Liver (tissue), 3 donors: ENCODE measurements around the gene ABHD16B.

Source experiments
- ATF3 ChIP-seq: IDR thresholded peaks from 2 replicates; pipeline ENCODE4 v1.6.1; 2016; ENCODE audit warnings: antibody characterized with exemption
- EGR1 ChIP-seq, 2 donors: IDR thresholded peaks; 2 replicates each; pipeline ENCODE4 v1.6.1; 2016 to 2018; ENCODE audit warnings: antibody characterized with exemption in 2 of 2, low read depth in 2 of 2
- NR2F2 ChIP-seq: IDR thresholded peaks from 2 replicates; pipeline ENCODE4 v1.6.1; 2016; ENCODE audit warnings: antibody characterized with exemption
- RAD21 ChIP-seq, 2 donors: IDR thresholded peaks; 2 replicates each; pipeline ENCODE4 v1.6.1; 2016; ENCODE audit warnings: antibody characterized with exemption in 2 of 2, mild to moderate bottlenecking in 2 of 2
- REST ChIP-seq: IDR thresholded peaks from 2 replicates; pipeline ENCODE4 v1.6.1; 2016; ENCODE audit warnings: antibody characterized with exemption, mild to moderate bottlenecking
- RXRA ChIP-seq, 2 donors: IDR thresholded peaks; 2 replicates each; pipeline ENCODE4 v1.6.1; 2017 to 2018; ENCODE audit warnings: antibody characterized with exemption in 2 of 2, mild to moderate bottlenecking in 1 of 2
- SP1 ChIP-seq: IDR thresholded peaks from 2 replicates; pipeline ENCODE4 v1.6.1; 2018; ENCODE audit warnings: antibody characterized with exemption, mild to moderate bottlenecking
- TAF1 ChIP-seq: conservative IDR thresholded peaks from 2 replicates; pipeline ENCODE4 v1.6.1; 2016; ENCODE audit warnings: antibody characterized with exemption, mild to moderate bottlenecking
- YY1 ChIP-seq: IDR thresholded peaks from 2 replicates; pipeline ENCODE4 v1.6.1; 2016; ENCODE audit warnings: antibody characterized with exemption, mild to moderate bottlenecking
- TF ChIP-seq, protein P1 (sequence below): IDR thresholded peaks from 2 replicates; pipeline ENCODE4 v1.6.1; 2016; ENCODE audit warnings: antibody characterized with exemption
- TF ChIP-seq, protein P2 (sequence below): fragments of 150-350 bp; IDR thresholded peaks from 2 replicates; pipeline ENCODE4 v1.5.1; 2017; ENCODE audit warnings: improper control_type of control experiment, low read depth, low read length; ENCODE audit not compliant: missing input control
- TF ChIP-seq, protein P3 (sequence below): IDR thresholded peaks from 2 replicates; pipeline ENCODE4 v1.6.1; 2016; ENCODE audit warnings: antibody characterized with exemption
- donor health status: healthy.
- donor health status: healthy.

DNA sequence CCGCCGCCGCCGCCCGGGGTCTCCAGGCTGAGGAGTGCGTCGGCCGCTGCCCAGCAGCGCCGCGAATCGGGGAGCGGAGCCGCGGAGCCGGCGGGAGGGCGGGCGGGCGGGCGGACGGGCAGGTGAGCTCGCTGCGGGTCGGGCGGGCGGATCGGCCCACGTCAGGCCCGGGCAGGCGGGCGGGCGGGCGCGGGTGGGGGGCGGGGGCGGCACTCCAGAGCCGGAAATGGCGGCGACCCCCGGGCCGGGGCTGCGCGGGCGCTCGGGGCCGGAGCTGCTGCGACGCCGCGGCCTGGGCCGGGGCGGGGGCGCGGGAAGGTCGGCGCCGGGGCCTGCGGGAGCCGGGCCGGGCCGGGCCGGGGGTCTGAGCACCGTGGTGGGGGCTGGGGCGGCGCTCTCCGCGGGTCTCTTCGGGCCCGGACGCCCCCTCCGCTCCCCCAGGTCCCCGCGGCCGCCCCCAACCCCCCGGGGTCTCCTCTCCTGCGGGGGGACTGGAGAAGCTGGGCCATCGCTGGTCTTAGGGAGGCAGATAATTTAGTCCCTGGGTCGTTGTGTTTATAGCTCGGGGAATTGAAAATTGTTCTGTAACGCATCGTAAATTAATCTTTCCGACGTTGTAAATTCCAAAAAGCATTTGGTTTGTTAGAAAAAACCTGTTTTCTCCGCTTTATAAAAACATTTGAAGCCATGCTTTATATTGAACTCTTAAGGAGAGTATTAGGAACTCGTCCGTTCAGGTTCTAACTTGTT, 34.1 kb downstream of the ABHD16B start:
- TF ChIP-seq, protein P1, sequence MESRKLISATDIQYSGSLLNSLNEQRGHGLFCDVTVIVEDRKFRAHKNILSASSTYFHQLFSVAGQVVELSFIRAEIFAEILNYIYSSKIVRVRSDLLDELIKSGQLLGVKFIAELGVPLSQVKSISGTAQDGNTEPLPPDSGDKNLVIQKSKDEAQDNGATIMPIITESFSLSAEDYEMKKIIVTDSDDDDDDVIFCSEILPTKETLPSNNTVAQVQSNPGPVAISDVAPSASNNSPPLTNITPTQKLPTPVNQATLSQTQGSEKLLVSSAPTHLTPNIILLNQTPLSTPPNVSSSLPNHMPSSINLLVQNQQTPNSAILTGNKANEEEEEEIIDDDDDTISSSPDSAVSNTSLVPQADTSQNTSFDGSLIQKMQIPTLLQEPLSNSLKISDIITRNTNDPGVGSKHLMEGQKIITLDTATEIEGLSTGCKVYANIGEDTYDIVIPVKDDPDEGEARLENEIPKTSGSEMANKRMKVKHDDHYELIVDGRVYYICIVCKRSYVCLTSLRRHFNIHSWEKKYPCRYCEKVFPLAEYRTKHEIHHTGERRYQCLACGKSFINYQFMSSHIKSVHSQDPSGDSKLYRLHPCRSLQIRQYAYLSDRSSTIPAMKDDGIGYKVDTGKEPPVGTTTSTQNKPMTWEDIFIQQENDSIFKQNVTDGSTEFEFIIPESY = no peak
- TF ChIP-seq, protein P2, sequence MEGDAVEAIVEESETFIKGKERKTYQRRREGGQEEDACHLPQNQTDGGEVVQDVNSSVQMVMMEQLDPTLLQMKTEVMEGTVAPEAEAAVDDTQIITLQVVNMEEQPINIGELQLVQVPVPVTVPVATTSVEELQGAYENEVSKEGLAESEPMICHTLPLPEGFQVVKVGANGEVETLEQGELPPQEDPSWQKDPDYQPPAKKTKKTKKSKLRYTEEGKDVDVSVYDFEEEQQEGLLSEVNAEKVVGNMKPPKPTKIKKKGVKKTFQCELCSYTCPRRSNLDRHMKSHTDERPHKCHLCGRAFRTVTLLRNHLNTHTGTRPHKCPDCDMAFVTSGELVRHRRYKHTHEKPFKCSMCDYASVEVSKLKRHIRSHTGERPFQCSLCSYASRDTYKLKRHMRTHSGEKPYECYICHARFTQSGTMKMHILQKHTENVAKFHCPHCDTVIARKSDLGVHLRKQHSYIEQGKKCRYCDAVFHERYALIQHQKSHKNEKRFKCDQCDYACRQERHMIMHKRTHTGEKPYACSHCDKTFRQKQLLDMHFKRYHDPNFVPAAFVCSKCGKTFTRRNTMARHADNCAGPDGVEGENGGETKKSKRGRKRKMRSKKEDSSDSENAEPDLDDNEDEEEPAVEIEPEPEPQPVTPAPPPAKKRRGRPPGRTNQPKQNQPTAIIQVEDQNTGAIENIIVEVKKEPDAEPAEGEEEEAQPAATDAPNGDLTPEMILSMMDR = no peak
- TF ChIP-seq, protein P3, sequence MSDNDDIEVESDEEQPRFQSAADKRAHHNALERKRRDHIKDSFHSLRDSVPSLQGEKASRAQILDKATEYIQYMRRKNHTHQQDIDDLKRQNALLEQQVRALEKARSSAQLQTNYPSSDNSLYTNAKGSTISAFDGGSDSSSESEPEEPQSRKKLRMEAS = no peak
- TF ChIP-seq SP1 = no peak
- TF ChIP-seq TAF1 = no peak
- TF ChIP-seq RAD21 (IDR thresholded peaks at IDR 0.05) = no peak
- no peak for TF ChIP-seq ATF3
- TF ChIP-seq YY1 = no peak
- no peak for TF ChIP-seq NR2F2
- no peak for TF ChIP-seq EGR1 (IDR thresholded peaks at IDR 0.05; ENCODE audit: low read depth in 2 of 2)
- no peak for TF ChIP-seq RXRA (IDR thresholded peaks at IDR 0.05)
- no peak for TF ChIP-seq REST
